ENCODE data around the gene AIRE. TPM values are rescaled to one million over a fixed set of nuclear protein-coding genes. Genes with fewer than 3 reads are reported as not detected.

AIRE gene
- total and polyA plus RNA-seq, 2 of the 13 experiments (the other 11 are each of a cell fraction or from before 2014, with no cell fraction given) = not detected

DNA sequence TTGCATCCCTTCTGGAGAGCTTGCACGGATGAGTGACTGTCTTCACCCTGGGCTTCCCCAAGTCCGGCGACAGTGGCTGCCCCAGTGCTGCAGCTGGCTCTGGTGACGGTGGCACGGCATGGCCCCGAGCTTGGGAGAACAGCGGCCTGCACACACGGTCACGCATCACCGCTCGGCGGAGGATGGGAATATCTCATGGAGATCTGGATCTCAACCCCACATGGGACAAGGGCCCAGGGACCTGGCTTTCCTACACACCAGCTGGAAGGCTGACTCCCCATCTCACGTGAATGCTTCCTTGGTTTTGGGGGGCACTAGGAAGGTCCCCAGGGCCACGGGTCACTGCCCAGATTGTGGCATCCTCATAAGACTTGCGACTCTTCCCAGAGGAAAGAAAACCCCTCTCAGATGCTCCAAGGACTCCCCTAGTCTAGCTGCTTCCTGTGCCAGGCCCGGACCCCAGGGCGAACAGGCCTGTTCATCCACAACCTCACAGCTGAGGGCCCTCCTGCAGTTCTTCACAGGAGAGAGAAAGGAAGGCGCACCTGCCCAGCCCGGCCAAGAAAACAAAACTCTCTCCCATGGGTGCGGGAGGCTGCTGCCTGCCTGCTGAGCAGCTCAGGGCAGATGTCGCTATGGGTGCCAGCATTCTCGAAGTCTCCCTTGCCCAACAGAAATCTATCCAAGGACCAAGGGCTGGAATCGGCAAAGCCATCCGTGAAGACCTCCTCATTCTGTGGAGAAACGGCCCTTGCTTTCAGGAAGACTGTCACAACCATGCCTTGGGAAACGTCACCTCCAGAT, 43.6 kb downstream of the AIRE start (continued):
- TF ChIP-seq ONECUT2 (CRISPR knock-in tag; IDR thresholded peaks at IDR 0.05) (no peak), MTF1 (CRISPR knock-in tag; IDR thresholded peaks at IDR 0.05) (no peak), KDM3A (CRISPR knock-in tag; IDR thresholded peaks at IDR 0.05; ENCODE audit: low read depth) (no peak), ETV6 (CRISPR knock-in tag; conservative IDR thresholded peaks at IDR 0.05) (no peak), ZNF704 (CRISPR knock-in tag; IDR thresholded peaks at IDR 0.05; ENCODE audit: borderline replicate concordance) (no peak), HHEX (CRISPR knock-in tag; IDR thresholded peaks at IDR 0.05) (no peak), CEBPZ (IDR thresholded peaks at IDR 0.05; ENCODE audit: low read length) (no peak), AGO2 (optimal IDR thresholded peaks at IDR 0.05; ENCODE audit: low read depth, low read length) (peak; percentile 21), NRL (CRISPR knock-in tag; IDR thresholded peaks at IDR 0.05; ENCODE audit: borderline replicate concordance) (0 out of 2 replicates have a peak, but pooled peaks have one; percentile 26), DNMT3B (CRISPR knock-in tag; conservative IDR thresholded peaks at IDR 0.05) (no peak)

All from HepG2 (cell line).